ENCODE measurements around the gene ZCWPW1.

DNA sequence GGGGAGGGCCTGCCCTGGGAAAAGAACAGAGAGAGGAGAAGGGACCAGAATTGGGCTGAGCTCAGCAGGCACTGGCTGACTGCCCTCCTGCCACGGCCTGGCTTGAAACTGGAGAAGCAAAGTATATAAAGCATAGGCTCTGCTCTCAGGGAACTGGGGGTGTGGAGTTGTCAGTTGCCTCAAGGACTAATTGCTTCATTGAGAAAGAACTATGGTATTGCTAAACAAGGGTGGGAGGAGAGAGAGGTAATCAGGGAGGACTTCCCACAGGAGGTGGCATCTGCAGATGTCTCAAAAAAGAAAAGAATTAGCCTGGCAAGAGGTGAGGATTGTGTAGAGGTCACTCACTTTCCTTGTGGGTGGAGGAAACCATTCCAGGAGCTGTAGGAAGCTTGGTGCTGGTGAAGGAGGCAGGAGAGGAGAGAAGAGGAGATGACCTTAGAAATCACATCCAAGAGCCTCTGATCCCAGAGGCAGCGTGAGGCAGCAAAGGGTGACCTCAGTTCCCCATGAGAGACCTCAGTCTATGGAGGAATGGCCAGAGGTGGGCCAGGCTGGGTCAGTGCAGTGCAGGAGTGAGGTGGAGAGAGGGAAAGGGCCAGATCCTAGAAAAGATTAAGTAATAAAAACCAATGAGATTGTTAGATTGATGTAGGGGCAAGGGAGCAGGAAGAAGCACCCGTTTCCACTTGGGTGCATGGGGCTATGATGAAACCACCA lies 68.2 kb downstream of the ZCWPW1 start:
- TF ChIP-seq, protein P1, sequence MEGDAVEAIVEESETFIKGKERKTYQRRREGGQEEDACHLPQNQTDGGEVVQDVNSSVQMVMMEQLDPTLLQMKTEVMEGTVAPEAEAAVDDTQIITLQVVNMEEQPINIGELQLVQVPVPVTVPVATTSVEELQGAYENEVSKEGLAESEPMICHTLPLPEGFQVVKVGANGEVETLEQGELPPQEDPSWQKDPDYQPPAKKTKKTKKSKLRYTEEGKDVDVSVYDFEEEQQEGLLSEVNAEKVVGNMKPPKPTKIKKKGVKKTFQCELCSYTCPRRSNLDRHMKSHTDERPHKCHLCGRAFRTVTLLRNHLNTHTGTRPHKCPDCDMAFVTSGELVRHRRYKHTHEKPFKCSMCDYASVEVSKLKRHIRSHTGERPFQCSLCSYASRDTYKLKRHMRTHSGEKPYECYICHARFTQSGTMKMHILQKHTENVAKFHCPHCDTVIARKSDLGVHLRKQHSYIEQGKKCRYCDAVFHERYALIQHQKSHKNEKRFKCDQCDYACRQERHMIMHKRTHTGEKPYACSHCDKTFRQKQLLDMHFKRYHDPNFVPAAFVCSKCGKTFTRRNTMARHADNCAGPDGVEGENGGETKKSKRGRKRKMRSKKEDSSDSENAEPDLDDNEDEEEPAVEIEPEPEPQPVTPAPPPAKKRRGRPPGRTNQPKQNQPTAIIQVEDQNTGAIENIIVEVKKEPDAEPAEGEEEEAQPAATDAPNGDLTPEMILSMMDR (IDR thresholded peaks at IDR 0.05): no peak
- TF ChIP-seq POLR2A (IDR thresholded peaks at IDR 0.05): no peak
- no peak for TF ChIP-seq POLR2AphosphoS5 (IDR thresholded peaks at IDR 0.05)
